Fibroblast of the aortic adventitia (primary cell): Measurements from ENCODE around the gene RTTN. TPM values are rescaled to one million over a fixed set of nuclear protein-coding genes. Genes with fewer than 3 reads are reported as not detected.

Experiments
- DNase-seq: peaks from one replicate; pipeline ENCODE4 v3.0.0-alpha.2; 2010; ENCODE audit warnings: low read depth
- H3K4me3 ChIP-seq: 2 replicates; pipeline ENCODE4 v1.5.1; 2011; ENCODE audit warnings: low read depth, mild to moderate bottlenecking, control low read depth, low read length, moderate library complexity
- total RNA-seq: library from RNA; depleted of rRNA; stranded (reverse); fragments of >200 nt; gene quantifications from 2 replicates; pipeline ENCODE4 v1.2.3, GENCODE V29; 2012; ENCODE audit warnings: low replicate concordance
- TF ChIP-seq, protein P1 (sequence below): IDR thresholded peaks from 2 replicates; pipeline ENCODE4 v1.5.1; 2011; ENCODE audit warnings: mild to moderate bottlenecking, low read length, control low read depth, inconsistent platforms; ENCODE audit not compliant: insufficient read depth

Gene RTTN
- total RNA-seq, 1 donor = 38.6 TPM

DNA sequence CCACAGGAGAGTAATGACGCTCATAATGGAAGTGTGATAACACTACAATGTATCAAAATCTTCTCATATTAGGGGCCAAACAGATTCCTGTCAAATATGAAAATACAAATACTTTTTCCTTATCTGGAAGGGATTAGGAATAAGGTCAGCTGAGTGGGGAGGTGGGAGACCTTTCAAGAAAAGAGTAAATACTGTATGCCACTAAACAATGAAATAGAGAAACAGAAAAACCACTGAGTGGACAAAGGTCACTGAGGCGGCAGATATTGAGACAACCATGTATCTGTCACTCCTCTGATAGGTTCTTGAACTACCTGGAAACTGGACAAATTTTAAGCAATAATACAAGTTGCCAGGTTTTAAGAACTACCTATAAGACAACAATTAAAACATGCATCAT, 59.3 kb downstream of the RTTN start:
- TF ChIP-seq, protein P1, sequence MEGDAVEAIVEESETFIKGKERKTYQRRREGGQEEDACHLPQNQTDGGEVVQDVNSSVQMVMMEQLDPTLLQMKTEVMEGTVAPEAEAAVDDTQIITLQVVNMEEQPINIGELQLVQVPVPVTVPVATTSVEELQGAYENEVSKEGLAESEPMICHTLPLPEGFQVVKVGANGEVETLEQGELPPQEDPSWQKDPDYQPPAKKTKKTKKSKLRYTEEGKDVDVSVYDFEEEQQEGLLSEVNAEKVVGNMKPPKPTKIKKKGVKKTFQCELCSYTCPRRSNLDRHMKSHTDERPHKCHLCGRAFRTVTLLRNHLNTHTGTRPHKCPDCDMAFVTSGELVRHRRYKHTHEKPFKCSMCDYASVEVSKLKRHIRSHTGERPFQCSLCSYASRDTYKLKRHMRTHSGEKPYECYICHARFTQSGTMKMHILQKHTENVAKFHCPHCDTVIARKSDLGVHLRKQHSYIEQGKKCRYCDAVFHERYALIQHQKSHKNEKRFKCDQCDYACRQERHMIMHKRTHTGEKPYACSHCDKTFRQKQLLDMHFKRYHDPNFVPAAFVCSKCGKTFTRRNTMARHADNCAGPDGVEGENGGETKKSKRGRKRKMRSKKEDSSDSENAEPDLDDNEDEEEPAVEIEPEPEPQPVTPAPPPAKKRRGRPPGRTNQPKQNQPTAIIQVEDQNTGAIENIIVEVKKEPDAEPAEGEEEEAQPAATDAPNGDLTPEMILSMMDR = no peak
- H3K4me3 ChIP-seq = no peak overlapping the region
- no peak for DNase-seq

DNA sequence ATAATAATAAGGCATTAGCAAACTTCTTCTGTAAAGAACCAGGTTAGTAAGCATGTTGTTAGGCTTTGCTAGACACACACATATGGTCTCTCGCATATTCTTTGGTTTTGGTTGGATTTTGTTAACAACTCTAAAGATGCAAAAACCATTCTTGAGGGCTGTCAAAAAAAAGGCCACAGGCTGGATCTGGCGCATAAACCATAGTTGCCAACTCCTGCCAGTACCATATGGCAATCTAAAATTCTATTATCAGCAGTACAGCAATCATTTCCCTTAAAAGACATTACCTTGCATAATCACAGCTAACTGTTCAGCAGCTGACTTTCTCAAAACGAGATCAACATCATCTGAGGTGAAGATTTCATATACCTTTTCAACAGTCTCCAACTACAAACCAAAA, 63.5 kb downstream of the RTTN start:
- TF ChIP-seq, protein P1 = no peak
- DNase-seq = no peak

DNA sequence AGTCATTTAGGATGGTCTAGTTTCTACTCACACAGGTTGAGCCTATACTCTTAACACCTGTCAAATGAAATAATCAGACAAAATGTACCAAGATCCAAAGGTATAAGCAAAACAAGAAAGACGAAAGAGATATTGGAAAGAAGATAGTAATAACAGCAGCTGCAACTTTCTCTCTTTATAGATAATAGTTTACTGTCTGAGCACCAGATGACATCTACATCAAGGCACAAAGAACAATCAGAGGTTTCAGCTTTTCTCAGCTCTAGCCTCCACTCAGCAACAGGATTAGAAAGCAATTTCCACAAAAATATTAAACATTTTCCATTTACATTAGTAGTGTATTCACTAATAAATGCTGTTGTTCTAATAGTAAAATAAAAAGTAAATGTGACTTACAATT, 66.3 kb downstream of the RTTN start:
- TF ChIP-seq, protein P1 = no peak

More for the DNA sequence above, 63.5 kb downstream of the RTTN start:
- no peak overlapping the region for H3K4me3 ChIP-seq

DNA sequence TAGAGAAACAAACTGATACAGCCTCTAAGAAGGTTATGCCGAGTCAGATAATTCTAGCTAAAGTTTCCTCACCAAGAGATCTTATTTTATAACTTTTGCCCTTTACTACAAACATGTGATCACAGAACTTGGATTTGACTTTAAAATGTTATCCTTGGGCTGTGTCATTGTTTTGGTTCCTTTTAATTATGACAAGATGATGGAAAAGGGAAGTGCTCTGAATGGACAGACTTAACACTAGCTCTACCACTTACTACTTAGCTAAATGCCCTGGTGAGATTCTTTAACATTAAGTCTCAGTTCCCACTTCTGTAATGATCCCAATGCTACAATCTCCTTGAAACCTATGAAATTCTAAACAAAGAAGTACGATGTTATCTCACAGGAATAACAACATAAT, 69.9 kb downstream of the RTTN start:
- TF ChIP-seq, protein P1 = no peak
- H3K4me3 ChIP-seq = no peak overlapping the region
- DNase-seq = no peak

More for the DNA sequence above, 66.3 kb downstream of the RTTN start:
- H3K4me3 ChIP-seq = no peak overlapping the region
- DNase-seq = no peak

DNA sequence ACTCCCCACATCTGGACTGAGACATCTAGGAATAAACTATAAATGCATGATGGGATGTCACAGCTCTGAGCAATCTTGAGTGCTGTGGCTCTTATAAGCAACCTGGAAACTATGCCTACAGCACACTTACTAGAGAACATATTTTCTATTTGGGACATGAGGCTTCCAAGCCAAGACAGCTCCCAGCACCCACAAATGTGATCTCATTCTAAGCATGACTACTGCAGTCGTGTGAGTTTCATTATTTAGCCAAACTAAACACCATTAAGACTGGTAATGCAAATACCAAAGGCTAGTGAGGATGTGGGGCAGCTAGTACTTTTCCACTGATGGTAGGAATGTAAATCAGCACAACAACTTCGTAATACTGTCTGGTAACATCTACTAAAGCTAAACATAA, 72.5 kb downstream of the RTTN start:
- no peak overlapping the region for H3K4me3 ChIP-seq
- DNase-seq = peak; percentile 80
- TF ChIP-seq, protein P1 = no peak

DNA sequence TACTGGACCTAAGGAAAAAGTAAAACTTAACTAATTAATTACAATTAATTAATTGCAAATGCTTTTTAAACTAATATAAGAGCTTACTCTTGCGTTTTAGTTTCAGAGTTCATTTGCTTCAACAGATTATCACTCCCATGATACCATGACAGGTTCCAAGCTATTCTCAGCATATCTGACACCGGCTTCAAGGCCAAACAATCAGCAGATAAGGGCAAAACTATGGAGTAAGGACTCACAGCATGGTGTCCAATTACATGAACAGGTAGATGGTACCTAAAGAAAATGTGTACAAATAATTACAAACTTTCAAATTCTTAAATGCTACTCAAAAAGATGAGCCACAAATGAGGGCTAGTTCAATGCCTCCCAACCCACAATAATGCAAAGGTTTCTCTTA, 77.2 kb downstream of the RTTN start:
- H3K4me3 ChIP-seq = no peak overlapping the region
- DNase-seq = no peak
- TF ChIP-seq, protein P1 = no peak

DNA sequence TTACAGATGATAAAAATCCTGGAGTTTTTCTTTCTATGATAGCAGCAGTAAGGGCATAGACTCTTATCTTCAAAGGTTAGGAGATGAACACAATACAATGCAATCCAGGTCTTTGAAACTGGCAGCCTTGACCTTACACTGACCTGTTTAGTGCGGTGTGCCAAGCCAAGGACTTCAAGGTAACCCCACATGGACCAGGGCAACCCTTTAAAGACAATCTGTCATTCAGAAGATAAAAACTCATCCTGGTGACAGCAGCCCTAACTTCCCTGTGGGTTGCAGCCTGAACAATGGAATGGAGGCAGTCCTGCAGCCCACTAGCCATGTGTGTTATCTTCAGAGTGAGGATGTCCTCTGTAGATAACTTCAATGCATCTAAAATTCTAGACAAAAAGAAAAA, 78.1 kb downstream of the RTTN start:
- TF ChIP-seq, protein P1 = no peak
- no peak overlapping the region for H3K4me3 ChIP-seq
- DNase-seq = no peak
